Measurements from ENCODE around the gene ARTN.
A peak's percentile ranks its signal among the peaks of the same experiment; 100 is the strongest.

The ARTN gene

GRCh38 chr1:43942411-43942810 lies 8.8 kb downstream of the ARTN start:
- TF ChIP-seq SUZ12 (IDR thresholded peaks at IDR 0.05; ENCODE audit: extremely low read depth, insufficient read depth, insufficient read length) (no peak), YY1 (IDR thresholded peaks at IDR 0.05; ENCODE audit: insufficient read depth, insufficient read length) (no peak), ZNF274 (IDR thresholded peaks at IDR 0.05; ENCODE audit: low read depth, low read length) (no peak)
- no peaks in the 10 kb centered on the region for H3K27me3 ChIP-seq (ENCODE audit: insufficient read depth, insufficient read length)
- H3K9ac ChIP-seq (ENCODE audit: insufficient read length, low read depth): no peak overlapping the region
- peaks cover 8% of the 10 kb centered on the region for H3K36me3 ChIP-seq (ENCODE audit: insufficient read depth, insufficient read length, low read length)
- H3K4me3 ChIP-seq (ENCODE audit: insufficient read length, low read depth): no peak overlapping the region
- H3K4me1 ChIP-seq (ENCODE audit: insufficient read depth, insufficient read length): peaks cover 19% of the 10 kb centered on the region
- no peaks in the 10 kb centered on the region for H3K9me3 ChIP-seq (ENCODE audit: insufficient read depth, low read length)
- DNase-seq (ENCODE audit: low read depth, low spot score): no peak

GRCh38 chr1:43944860-43945259 lies 11.3 kb downstream of the ARTN start:
- DNase-seq (ENCODE audit: low read depth, low spot score): no peak
- Histone ChIP-seq H3K36me3 (ENCODE audit: insufficient read depth, insufficient read length, low read length) (peaks cover 13% of the 10 kb centered on the region), H3K9me3 (ENCODE audit: insufficient read depth, low read length) (no peaks in the 10 kb centered on the region), H3K4me3 (ENCODE audit: insufficient read length, low read depth) (no peak overlapping the region), H3K4me1 (ENCODE audit: insufficient read depth, insufficient read length) (peaks cover 21% of the 10 kb centered on the region), H3K27me3 (ENCODE audit: insufficient read depth, insufficient read length) (no peaks in the 10 kb centered on the region), H3K9ac (ENCODE audit: insufficient read length, low read depth) (no peak overlapping the region)
- no peak for TF ChIP-seq ZNF274 (IDR thresholded peaks at IDR 0.05; ENCODE audit: low read depth, low read length)
- TF ChIP-seq YY1 (IDR thresholded peaks at IDR 0.05; ENCODE audit: insufficient read depth, insufficient read length): no peak
- no peak for TF ChIP-seq SUZ12 (IDR thresholded peaks at IDR 0.05; ENCODE audit: extremely low read depth, insufficient read depth, insufficient read length)

DNA sequence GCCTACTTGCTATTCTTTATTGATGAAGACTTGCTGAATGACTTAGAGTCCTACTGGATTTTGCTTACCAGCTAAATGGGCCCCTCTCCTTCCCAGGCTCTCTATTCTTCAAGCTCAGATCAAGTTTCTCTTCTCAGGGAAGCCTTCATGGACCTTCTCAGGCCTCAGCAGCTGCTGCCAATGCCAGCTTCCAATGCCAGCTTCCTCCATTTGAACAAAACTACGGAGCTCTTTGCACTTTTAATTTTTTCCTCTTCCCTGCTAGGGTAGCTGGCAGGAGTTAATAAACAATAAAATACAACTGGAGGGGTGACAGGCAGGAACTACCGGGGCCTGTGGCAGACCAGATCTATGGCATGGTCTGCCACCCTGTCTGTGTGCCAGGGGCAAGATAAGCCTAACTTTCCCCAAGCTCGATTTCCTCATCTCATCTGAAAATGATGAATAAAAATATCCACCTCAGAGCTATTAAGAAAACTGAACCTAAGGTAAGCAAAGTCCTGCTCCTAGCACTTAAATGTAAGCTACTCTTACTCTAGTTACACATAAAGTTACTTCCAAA lies 12.2 kb downstream of the ARTN start:
- Histone ChIP-seq H3K27me3 (ENCODE audit: insufficient read depth, insufficient read length) (no peaks in the 10 kb centered on the region), H3K36me3 (ENCODE audit: insufficient read depth, insufficient read length, low read length) (peaks cover 22% of the 10 kb centered on the region), H3K4me1 (ENCODE audit: insufficient read depth, insufficient read length) (peaks cover 21% of the 10 kb centered on the region), H3K4me3 (ENCODE audit: insufficient read length, low read depth) (peak overlapping the region; percentile 98), H3K9ac (ENCODE audit: insufficient read length, low read depth) (peak overlapping the region; percentile 99), H3K9me3 (ENCODE audit: insufficient read depth, low read length) (no peaks in the 10 kb centered on the region)
- TF ChIP-seq SUZ12 (IDR thresholded peaks at IDR 0.05; ENCODE audit: extremely low read depth, insufficient read depth, insufficient read length) (no peak), YY1 (IDR thresholded peaks at IDR 0.05; ENCODE audit: insufficient read depth, insufficient read length) (no peak), ZNF274 (IDR thresholded peaks at IDR 0.05; ENCODE audit: low read depth, low read length) (no peak)
- DNase-seq (ENCODE audit: low read depth, low spot score): no peak

- Histone ChIP-seq H3K9me3 (ENCODE audit: insufficient read depth, low read length) (no peaks in the 10 kb centered on the region), H3K4me3 (ENCODE audit: insufficient read length, low read depth) (peak within 1 kb of the TSS; percentile 98), H3K27me3 (ENCODE audit: insufficient read depth, insufficient read length) (no peaks in the 10 kb centered on the region), H3K36me3 (ENCODE audit: insufficient read depth, insufficient read length, low read length) (peaks cover 28% of the 10 kb centered on the region), H3K9ac (ENCODE audit: insufficient read length, low read depth) (peak within 1 kb of the TSS; percentile 99), H3K4me1 (ENCODE audit: insufficient read depth, insufficient read length) (peaks cover 21% of the 10 kb centered on the region)
- no peak for TF ChIP-seq YY1 (IDR thresholded peaks at IDR 0.05; ENCODE audit: insufficient read depth, insufficient read length)
- no peak for TF ChIP-seq SUZ12 (IDR thresholded peaks at IDR 0.05; ENCODE audit: extremely low read depth, insufficient read depth, insufficient read length)
- no peak for TF ChIP-seq ZNF274 (IDR thresholded peaks at IDR 0.05; ENCODE audit: low read depth, low read length)
- DNase-seq (ENCODE audit: low read depth, low spot score): peak; percentile 100
Observed at GRCh38 chr1:43946236-43947060, 12.8 kb downstream of the ARTN start, which contains the start of gene IPO13. Gene IPO13, plus strand, starts transcription at chr1:43946950. Its CDS starts 651 bp downstream, at chr1:43947601.

DNA sequence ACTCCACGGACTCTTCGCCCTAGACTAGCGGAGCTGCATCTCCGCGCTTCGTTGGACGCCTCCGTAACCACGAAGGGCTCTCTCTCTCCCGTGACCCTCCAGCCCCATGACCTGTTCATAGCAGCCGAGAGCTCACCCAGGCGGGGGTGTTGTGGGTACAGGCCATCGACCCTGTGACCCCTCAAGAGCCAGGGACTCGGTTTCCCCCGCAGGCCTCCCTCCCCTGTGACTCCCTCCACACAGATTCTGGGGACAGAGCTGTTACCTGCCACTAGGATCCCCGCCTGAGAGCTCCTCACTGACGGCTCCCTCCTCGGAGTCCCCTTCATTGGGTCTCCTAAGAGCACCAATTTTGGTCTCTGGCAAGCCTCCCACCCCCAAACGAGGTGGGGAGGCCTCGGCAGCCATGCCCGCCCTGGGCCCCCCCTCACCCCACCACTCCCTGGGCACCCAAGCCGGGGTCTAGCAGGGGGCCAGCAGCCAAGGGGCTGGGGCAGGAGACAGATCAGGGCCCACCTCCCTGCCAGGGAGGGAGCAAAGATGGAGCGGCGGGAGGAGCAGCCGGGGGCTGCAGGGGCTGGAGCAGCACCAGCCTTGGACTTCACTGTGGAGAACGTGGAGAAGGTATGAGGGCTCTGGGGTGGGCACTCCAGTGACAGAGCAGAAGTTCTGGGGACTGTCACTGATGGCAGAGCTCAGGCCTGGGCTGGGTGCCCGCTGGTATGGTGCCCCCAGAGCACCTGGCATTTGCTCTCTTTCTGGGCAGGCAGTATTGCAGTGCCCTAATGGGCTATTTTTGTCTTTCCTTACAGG lies 13.7 kb downstream of the ARTN start:
- peak overlapping the region; percentile 99 for H3K9ac ChIP-seq (ENCODE audit: insufficient read length, low read depth)
- TF ChIP-seq SUZ12 (IDR thresholded peaks at IDR 0.05; ENCODE audit: extremely low read depth, insufficient read depth, insufficient read length): no peak
- no peak for TF ChIP-seq YY1 (IDR thresholded peaks at IDR 0.05; ENCODE audit: insufficient read depth, insufficient read length)
- no peak for TF ChIP-seq ZNF274 (IDR thresholded peaks at IDR 0.05; ENCODE audit: low read depth, low read length)
- no peaks in the 10 kb centered on the region for H3K9me3 ChIP-seq (ENCODE audit: insufficient read depth, low read length)
- DNase-seq (ENCODE audit: low read depth, low spot score): no peak
- H3K36me3 ChIP-seq (ENCODE audit: insufficient read depth, insufficient read length, low read length): peaks cover 28% of the 10 kb centered on the region
- H3K4me3 ChIP-seq (ENCODE audit: insufficient read length, low read depth): peak overlapping the region; percentile 98
- no peaks in the 10 kb centered on the region for H3K27me3 ChIP-seq (ENCODE audit: insufficient read depth, insufficient read length)
- H3K4me1 ChIP-seq (ENCODE audit: insufficient read depth, insufficient read length): peaks cover 18% of the 10 kb centered on the region

- Histone ChIP-seq H3K4me3 (ENCODE audit: insufficient read length, low read depth) (peak overlapping the region; percentile 98), H3K4me1 (ENCODE audit: insufficient read depth, insufficient read length) (peaks cover 15% of the 10 kb centered on the region), H3K9me3 (ENCODE audit: insufficient read depth, low read length) (no peaks in the 10 kb centered on the region), H3K36me3 (ENCODE audit: insufficient read depth, insufficient read length, low read length) (peaks cover 28% of the 10 kb centered on the region), H3K9ac (ENCODE audit: insufficient read length, low read depth) (peak overlapping the region; percentile 99), H3K27me3 (ENCODE audit: insufficient read depth, insufficient read length) (no peaks in the 10 kb centered on the region)
- DNase-seq (ENCODE audit: low read depth, low spot score): no peak
- no peak for TF ChIP-seq YY1 (IDR thresholded peaks at IDR 0.05; ENCODE audit: insufficient read depth, insufficient read length)
- no peak for TF ChIP-seq SUZ12 (IDR thresholded peaks at IDR 0.05; ENCODE audit: extremely low read depth, insufficient read depth, insufficient read length)
- TF ChIP-seq ZNF274 (IDR thresholded peaks at IDR 0.05; ENCODE audit: low read depth, low read length): no peak
Observed at GRCh38 chr1:43947874-43948437, 14.4 kb downstream of the ARTN start.
